ENCODE measurements around the gene GRIK5. TPM values are rescaled to one million over a fixed set of nuclear protein-coding genes. Genes with fewer than 3 reads are reported as not detected.
A peak's percentile ranks its signal among the peaks of the same experiment; 100 is the strongest.

The GRIK5 gene
- total RNA-seq, 1 donor from 2014 or later: not detected

- DNase-seq (ENCODE audit: low read depth in 2 of 2): no peak
These were observed 112.7 kb downstream of the GRIK5 start for GRCh38 chr19:41957161-41957837.

GRCh38 chr19:41956621-41957020 is 113.4 kb downstream of the GRIK5 start:
- no peak for DNase-seq (ENCODE audit: low read depth in 2 of 2)

GRCh38 chr19:41955521-41955920 is 114.5 kb downstream of the GRIK5 start:
- DNase-seq (ENCODE audit: low read depth in 2 of 2): no peak

- peak; percentile 40 to 57 for DNase-seq (ENCODE audit: low read depth in 2 of 2)
These were observed 118.3 kb downstream of the GRIK5 start for GRCh38 chr19:41951686-41952172.

Other genes starting within 250 kb of the GRIK5 start
- not detected in 2 replicates for gene LYPD4, start 225.5 kb downstream of the GRIK5 start, total RNA-seq
- not detected in 2 replicates for gene DMRTC2, start 225.2 kb downstream of the GRIK5 start, total RNA-seq
- gene RPS19, start 210.0 kb downstream of the GRIK5 start, total RNA-seq: 398 and 471 TPM in 2 replicates
- gene CD79A, start 192.9 kb downstream of the GRIK5 start, total RNA-seq: 0.13 and 0.25 TPM in 2 replicates
- 27.9 and 35.0 TPM in 2 replicates for gene ARHGEF1, start 187.0 kb downstream of the GRIK5 start, total RNA-seq
- not detected in 2 replicates for gene ERFL, start 141.8 kb downstream of the GRIK5 start, total RNA-seq
- gene RABAC1, start 110.9 kb downstream of the GRIK5 start, total RNA-seq: 104 and 137 TPM in 2 replicates
- under 0.01 TPM in 1 of 2 replicates, not detected in the other for gene ATP1A3, start 76.0 kb downstream of the GRIK5 start, total RNA-seq
- 8.0 and 13.4 TPM in 2 replicates for gene ZNF574, start 6.0 kb upstream of the GRIK5 start, total RNA-seq
- 0.26 and 1.0 TPM in 2 replicates for gene POU2F2, start 62.2 kb upstream of the GRIK5 start, total RNA-seq
- 15.0 and 20.9 TPM in 2 replicates for gene DEDD2, start 147.5 kb upstream of the GRIK5 start, total RNA-seq
- 4.9 and 6.2 TPM in 2 replicates for gene ZNF526, start 150.1 kb upstream of the GRIK5 start, total RNA-seq
- gene GSK3A, start 172.4 kb upstream of the GRIK5 start, total RNA-seq: 8.9 and 13.9 TPM in 2 replicates
- 18.4 and 31.1 TPM in 2 replicates for gene ERF, start 184.9 kb upstream of the GRIK5 start, total RNA-seq
- 8.7 and 14.0 TPM in 2 replicates for gene CIC, start 199.0 kb upstream of the GRIK5 start, total RNA-seq
- 0.13 and 0.51 TPM in 2 replicates for gene PRR19, start 231.9 kb upstream of the GRIK5 start, total RNA-seq
- gene PAFAH1B3, start 232.4 kb upstream of the GRIK5 start, total RNA-seq: 34.0 and 36.9 TPM in 2 replicates
- gene TMEM145, start 243.1 kb upstream of the GRIK5 start, total RNA-seq: 0.25 and 0.26 TPM in 2 replicates